Neural progenitor cell (in vitro differentiated cells): ENCODE measurements around the gene MBOAT1.

Experiments
- EZH2 ChIP-seq: fragments of 200-600 bp; sonication (generic); IDR thresholded peaks from 2 replicates; pipeline ENCODE4 v1.6.1; 2017; ENCODE audit warnings: antibody characterized with exemption, mild to moderate bottlenecking, moderate library complexity
- TF ChIP-seq, protein P1 (sequence below): fragments of 200-600 bp; sonication (generic); IDR thresholded peaks from 2 replicates; pipeline ENCODE4 v1.5.1; 2017; ENCODE audit warnings: antibody characterized with exemption, mild to moderate bottlenecking

DNA sequence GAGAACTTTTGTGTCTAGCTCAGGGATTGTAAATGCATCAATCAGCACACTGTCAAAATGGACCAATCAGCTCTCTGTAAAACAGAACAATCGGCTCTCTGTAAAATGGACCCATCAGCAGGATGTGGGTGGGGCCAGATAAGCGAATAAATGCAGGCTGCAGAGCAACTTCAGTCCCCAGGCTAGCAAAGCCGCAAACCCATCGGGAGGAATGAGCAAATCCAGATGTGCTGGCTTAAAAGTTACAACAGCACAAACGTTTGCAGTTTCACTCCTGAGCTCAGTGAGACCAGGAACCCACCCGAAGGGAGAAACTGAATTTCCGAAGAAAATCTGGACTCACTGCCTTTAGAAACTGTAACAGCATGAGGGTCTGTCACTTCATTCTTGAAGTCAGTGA is 21.9 kb upstream of the MBOAT1 start:
- TF ChIP-seq, protein P1, sequence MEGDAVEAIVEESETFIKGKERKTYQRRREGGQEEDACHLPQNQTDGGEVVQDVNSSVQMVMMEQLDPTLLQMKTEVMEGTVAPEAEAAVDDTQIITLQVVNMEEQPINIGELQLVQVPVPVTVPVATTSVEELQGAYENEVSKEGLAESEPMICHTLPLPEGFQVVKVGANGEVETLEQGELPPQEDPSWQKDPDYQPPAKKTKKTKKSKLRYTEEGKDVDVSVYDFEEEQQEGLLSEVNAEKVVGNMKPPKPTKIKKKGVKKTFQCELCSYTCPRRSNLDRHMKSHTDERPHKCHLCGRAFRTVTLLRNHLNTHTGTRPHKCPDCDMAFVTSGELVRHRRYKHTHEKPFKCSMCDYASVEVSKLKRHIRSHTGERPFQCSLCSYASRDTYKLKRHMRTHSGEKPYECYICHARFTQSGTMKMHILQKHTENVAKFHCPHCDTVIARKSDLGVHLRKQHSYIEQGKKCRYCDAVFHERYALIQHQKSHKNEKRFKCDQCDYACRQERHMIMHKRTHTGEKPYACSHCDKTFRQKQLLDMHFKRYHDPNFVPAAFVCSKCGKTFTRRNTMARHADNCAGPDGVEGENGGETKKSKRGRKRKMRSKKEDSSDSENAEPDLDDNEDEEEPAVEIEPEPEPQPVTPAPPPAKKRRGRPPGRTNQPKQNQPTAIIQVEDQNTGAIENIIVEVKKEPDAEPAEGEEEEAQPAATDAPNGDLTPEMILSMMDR, result no peak
- no peak for TF ChIP-seq EZH2
